ENCODE results near the gene UCP1.

- TF ChIP-seq, protein P1, sequence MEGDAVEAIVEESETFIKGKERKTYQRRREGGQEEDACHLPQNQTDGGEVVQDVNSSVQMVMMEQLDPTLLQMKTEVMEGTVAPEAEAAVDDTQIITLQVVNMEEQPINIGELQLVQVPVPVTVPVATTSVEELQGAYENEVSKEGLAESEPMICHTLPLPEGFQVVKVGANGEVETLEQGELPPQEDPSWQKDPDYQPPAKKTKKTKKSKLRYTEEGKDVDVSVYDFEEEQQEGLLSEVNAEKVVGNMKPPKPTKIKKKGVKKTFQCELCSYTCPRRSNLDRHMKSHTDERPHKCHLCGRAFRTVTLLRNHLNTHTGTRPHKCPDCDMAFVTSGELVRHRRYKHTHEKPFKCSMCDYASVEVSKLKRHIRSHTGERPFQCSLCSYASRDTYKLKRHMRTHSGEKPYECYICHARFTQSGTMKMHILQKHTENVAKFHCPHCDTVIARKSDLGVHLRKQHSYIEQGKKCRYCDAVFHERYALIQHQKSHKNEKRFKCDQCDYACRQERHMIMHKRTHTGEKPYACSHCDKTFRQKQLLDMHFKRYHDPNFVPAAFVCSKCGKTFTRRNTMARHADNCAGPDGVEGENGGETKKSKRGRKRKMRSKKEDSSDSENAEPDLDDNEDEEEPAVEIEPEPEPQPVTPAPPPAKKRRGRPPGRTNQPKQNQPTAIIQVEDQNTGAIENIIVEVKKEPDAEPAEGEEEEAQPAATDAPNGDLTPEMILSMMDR (IDR thresholded peaks at IDR 0.05; ENCODE audit: low read depth, low read length, poor library complexity, severe bottlenecking): no peak
- TF ChIP-seq EZH2phosphoT487 (IDR thresholded peaks at IDR 0.05; ENCODE audit: borderline replicate concordance, low read length): no peak
These were observed 15.7 kb upstream of the UCP1 start for GRCh38 chr4:140584439-140584838.

Data from DOHH2 (cell line).